GM19043 (cell line): ENCODE measurements around the gene FHL3.
A peak's percentile ranks its signal among the peaks of the same experiment; 100 is the strongest.

ENCODE experiments used
- ATAC-seq: cut with Tn5 transposase; IDR thresholded peaks from one replicate; pipeline ENCODE4 v1.9.1; 2021; ENCODE audit warnings: low read depth; ENCODE audit not compliant: unreplicated experiment

FHL3 gene

GRCh38 chr1:38014724-38015424, 9.6 kb upstream of the FHL3 start:
- no peak for ATAC-seq

- ATAC-seq = no peak
Observed at GRCh38 chr1:38014171-38014570, 8.9 kb upstream of the FHL3 start.

GRCh38 chr1:38013227-38013622, 7.9 kb upstream of the FHL3 start:
- no peak for ATAC-seq

- peak; percentile 95 for ATAC-seq
Observed at GRCh38 chr1:38012363-38013226, 7.3 kb upstream of the FHL3 start, which contains the start of gene UTP11. UTP11 (plus strand) TSS chr1:38012734; CDS start chr1:38012803, 69 bp downstream.

- ATAC-seq = no peak
Observed at GRCh38 chr1:38009841-38010180, 4.5 kb upstream of the FHL3 start.

- ATAC-seq = no peak
Observed at GRCh38 chr1:38009088-38009840, 4.0 kb upstream of the FHL3 start.

GRCh38 chr1:38006008-38006828, 904 bp upstream of the FHL3 start:
- ATAC-seq = no peak

- no peak for ATAC-seq
Observed at GRCh38 chr1:38004284-38005108, 818 bp downstream of the FHL3 start.

- ATAC-seq = no peak
Observed at GRCh38 chr1:38003261-38004250, 1.8 kb downstream of the FHL3 start.

GRCh38 chr1:38000529-38001455, 4.5 kb downstream of the FHL3 start:
- no peak for ATAC-seq

- no peak for ATAC-seq
Observed at GRCh38 chr1:38000233-38000528, 5.1 kb downstream of the FHL3 start.

GRCh38 chr1:37999430-38000232, 5.7 kb downstream of the FHL3 start:
- ATAC-seq = no peak

- no peak for ATAC-seq
Observed at GRCh38 chr1:37998913-37999429, 6.3 kb downstream of the FHL3 start.

GRCh38 chr1:37998089-37998808, 7.1 kb downstream of the FHL3 start:
- ATAC-seq = no peak

- no peak for ATAC-seq
Observed at GRCh38 chr1:37997256-37998088, 7.8 kb downstream of the FHL3 start.
